ENCODE results near the gene ATAD1.

The ATAD1 gene

DNA sequence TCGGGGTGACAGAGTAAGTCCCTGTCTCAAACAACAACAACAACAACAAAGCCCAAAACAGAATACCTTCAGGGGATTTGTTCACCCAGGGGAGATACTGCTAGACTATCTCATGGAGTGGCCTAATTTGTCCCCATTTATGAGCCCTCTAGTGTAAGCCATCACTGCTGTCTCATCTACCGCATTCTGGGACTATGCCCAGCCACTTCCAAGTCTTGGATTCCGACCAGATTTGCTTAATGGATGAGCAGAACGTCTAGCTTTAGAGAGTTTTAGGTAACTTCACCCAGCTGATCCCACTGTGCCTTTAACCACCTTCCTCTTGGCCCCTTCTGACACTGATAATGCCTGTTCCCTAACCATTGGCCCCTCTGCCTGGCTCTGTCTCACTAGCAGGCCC, 111.3 kb downstream of the ATAD1 start:
- DNase-seq, result no peak

DNA sequence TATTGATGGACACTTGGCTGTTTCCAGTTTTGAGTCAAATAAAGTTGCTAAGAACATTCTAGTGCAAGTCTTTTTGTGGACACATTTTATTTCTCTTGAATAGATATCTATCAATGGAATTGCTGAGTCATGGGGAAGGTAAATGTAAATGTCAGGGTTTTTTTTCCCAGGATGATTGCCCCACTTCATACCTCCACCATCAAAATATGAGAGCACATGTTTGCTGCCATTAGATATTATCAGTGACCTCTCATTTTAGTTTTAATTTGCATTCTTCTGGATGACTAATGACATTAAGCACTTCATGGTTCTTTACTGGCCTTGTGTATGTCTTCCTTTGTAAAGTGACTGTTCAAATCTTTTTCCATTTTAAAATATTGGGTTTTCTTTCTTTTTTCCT, 112.7 kb downstream of the ATAD1 start:
- no peak for DNase-seq

DNA sequence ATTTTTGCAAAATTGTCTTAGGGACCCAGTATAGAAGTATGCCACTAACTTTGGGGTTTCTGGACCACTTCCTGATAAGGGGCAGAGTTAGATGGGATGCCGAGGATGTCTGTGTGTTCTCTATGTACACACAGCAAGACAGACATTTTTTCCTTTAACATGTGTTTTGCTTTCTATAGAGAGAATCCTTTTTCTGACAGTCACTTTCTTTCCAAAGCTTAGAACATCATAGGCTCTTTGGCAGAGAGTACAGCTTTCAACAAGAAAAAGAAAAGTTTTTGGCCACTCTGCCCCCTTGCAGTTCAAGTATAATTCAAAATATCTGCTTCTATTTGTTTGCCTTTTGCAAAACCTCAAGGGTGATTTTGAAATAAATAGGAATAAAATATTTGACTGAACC, 114.3 kb downstream of the ATAD1 start:
- DNase-seq, result no peak

DNA sequence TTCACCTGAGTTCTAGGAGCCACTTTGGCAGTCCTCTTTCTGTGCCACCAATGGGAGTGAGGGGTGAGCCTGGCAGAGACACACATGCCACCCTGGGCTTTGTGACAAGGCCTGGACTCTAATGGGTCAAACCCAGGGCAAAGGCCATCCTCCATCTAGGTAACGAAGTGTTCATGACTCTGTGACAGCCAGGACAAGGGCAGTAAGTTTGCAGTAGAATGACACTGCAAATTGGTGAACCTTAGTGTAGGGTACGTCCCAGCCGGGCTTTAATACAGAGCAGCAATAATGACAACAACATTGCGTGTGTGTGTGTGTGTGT, 115.1 kb downstream of the ATAD1 start:
- DNase-seq, result no peak

DNA sequence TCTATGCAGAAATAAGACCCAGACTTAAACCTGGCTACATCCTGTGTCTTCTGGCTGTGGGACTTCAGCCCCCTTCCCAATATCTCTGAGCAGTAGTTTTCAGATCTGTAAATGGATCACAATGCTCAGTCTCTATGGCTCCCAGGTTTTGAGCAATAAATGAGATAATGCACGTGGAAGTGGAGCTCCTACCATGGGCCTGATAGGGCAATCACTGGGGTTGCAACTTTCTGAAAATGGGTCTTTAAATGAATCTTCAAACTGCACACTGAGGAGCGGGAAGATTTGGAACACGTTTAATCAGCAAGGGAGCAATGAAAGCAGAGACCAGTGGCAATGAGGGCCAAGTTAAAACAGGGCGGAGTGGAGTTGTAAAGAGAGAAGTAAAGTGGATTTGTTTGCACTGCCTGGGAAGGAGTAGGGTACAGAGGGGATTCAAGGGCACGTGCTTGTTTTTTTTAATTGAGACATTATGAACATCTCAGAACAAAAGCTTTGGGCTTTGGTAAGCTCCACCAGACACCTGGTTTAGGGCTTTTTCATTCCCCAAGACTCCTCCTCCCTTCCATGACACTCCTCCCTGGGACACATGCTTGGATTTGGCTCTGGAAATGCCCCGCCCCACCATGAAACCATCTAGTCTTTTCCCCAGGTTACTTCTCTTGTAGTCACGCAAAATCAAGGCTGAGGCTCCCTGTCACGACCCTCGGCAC, 115.6 kb downstream of the ATAD1 start:
- no peak for DNase-seq

Data from midbrain (tissue), 1 donor.